ENCODE measurements around the gene KIAA1217.
"Not testable (repeated sequence)": the region's sequence is repeated elsewhere in the genome, so short reads cannot be mapped to it uniquely, and the experiment has no call there.

The KIAA1217 gene

DNA sequence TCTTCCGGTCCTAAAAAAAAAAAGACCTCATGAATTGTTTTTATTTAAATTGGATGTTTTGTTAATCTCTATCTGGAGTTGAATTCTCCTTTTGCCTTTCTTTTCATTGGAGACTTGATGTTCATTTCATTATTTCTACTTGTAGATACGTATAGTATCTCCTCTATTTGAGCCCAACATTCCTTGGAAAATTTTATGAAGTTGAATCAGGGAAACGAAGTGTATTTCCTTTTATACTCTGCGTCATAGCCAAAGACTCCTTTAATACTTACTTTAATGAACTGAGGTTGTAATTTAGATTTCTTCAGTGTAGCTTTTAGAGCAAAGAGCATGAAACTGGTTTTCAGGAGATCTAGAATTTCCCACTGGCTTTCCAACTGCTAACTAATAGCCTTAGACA is 132.4 kb downstream of the KIAA1217 start:
- DNase-seq, result no peak

DNA sequence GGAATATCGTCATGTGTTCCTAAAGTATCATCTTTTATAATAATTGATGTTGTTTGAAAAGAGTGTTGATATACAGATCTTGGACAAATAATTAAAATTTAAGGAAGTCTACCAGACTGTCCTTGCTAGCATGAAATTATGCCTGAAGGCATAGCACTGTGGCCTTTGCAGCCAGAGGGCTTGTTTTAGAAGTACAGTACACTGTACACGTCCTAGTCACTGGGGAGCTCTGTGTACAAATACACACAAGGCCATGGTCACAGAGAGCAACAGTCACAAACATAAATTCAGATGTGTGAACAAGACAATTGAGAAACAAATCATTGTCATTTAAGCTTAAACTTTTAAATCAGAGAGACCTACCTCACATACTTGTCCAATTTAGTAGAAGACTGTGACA is 133.0 kb downstream of the KIAA1217 start:
- no peak for DNase-seq

DNA sequence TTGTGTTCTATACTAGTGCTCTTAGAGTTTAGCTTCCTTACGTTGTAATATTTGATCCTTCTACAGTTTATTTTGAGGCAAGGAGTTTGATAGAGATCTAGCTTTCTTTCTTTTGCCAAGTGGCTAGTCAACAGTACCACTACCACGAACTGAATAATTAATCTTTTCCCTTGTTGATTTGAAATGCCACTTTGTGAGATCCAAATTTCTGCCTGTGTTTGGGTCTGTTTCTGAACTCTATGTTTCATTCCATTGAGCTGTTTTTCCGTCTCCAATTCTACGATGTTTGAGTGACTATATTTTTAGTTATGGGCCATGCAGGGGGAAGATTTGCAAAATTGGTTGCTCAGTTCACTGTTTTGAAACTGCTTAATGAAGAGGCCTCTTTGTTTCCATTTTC is 134.7 kb downstream of the KIAA1217 start:
- DNase-seq, result no peak

DNA sequence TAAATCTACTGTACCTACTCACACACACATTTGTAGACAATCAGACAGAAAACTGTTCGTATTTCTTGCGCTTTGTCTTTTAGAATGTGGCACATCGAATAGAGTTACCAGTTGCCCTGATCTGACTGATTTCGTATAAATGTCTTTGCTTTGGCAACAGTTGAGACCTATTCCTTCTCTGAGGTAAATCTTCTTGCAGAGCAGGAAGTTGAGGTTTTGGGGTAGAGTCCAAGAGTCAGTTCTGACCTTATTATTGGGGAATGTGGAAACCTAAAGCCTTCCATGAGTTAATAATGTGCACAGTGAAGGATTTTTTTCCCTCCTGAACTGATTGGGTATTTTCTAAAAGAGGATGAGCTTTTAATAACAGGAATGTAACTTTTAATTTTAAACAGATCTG is 135.3 kb downstream of the KIAA1217 start:
- no peak for DNase-seq

DNA sequence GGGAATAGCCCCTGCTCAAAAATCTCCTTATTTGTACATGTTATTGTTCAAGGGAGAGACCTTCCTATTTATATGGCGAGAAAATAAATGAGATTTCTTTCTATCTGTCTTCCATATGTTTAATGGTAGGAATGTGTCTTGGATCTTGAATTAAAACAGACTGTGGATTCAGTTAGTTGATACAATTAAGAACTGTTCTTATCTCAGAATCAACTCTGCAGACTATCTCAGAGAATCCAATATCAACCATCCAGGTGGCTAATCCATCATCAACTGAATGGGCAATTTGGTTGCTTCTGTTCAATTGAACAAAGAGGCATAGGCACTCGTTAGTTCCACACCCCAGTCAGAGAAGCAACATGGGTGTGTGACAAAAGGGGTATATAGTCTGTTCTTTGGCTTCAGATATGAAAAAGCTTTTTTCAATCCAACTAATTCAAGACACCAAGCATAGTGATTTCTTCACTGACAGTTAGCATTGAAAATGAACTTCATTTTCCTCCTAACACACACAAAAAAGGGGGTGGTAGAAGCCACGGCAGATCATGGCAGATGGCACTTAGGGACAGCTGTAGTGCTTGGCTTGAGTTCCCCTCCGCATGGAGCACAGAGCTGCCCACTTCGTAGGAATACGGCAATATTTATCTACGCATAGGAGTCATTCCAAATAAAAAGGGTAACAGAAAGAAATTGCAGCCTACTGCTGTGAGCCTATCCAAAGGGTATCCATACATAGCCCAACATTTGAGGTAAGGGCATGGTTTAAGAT is 135.9 kb downstream of the KIAA1217 start:
- DNase-seq, result no peak

DNA sequence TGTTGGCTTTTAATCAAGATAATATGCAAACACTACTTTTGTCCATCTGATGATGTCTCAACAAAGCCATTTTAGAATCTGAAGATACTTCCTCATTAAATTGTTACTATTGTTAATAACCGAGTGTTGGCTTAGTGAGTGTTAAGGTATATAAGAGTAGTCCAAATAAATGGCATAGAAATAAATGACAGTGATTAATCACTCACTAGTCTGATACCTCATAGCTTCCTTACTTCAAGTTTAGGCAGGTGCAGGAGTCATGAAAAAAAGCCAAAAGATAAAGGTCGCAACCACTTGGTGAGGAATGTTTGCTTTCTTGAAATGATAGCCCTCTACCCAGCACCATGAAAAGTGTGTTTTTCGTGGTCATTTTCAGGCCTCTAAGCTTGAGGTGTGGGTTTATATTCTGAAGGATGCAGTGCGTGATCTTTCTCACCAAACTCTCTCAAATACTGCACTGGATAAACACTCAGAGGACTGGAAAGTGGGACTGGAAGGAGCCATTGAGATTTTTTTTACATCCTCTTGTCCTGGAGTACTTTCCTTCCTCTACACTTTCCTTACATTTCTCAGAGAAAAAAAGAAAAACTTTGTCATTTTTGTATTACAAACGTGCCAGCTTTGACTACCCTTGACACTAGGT is 138.1 kb downstream of the KIAA1217 start:
- no peak for DNase-seq

DNA sequence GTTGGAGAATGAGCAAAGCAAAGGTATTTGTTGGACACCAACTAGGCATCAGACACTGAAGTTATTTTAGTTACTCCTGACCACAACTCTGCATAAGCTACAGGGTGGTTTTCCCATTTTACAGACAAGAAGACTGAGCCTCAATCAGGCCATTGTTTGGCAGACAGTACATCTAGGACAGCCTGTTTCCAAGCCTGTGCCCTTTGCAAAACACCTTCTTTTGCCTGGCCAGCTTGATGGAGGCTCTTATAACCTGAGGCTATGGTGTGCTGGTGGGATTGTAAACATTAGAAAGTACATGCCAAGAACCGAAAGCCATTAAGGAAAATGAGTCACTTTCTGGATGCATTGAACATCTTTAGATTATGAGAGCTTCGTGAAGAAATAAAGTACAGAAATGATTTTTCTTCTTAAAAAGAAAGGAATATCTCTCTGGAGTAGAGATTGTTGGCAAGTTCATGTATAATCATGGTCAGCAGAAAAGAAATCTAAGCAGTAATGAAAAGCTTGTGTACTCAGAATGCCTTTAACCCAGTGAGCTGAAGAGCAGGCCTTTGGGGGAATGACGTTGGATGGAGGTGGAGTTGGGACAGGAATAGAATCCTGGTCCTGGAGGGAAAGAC is 140.6 kb downstream of the KIAA1217 start:
- DNase-seq, result no peak

DNA sequence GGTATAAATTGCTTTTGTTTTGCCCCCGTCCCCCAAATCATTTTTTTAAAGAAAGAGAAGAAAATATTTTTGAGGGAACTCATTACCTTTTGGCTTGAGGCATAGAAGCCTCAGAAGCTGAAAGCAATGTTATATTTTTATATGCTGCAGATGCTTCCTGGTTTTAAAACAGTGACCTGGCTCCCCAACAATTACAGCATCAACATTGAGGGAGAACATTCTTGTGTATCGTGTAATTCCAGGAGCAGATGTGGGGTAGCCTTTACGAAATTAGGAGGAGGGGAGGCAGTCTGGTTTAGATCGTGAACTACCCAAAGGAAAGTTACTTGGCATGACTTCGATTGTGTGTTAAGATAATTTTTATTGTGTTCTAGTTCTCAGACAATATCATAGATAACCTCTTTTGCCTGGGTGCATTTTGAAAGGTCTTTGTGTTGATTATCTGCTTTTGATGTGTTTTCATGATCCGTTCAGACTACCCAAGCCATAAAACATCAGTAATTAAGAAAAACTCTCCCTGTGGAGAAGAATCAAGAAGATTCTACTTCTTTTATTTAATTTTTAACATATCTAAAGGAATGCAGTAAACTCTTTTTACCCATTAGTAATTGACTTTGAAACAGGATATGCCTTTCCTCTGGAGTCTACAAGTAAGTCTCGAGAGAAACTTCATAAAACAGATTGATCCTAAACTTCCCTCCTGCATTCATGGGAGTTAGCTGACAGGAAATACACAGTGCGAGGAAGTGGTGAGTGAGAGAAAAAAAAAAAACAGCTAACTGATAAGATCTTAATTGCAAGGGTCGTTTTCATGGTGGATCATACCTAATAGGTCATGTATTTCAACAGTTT is 141.4 kb downstream of the KIAA1217 start:
- no peak for DNase-seq

DNA sequence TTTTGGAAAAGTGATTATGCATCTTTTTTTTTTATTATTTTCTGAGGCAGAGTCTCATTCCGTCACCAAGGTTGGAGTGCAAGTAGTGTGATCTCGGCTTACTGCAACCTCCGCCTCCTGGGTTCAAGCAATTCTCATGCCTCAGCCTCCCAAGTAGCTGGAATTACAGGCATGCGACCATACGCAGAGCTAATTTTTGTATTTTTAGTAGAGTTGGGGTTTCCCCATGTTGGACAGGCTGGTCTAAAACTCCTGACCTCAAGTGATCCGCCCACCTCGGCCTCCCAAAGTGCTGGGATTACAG is 141.9 kb downstream of the KIAA1217 start:
- DNase-seq, result not testable (repeated sequence)

DNA sequence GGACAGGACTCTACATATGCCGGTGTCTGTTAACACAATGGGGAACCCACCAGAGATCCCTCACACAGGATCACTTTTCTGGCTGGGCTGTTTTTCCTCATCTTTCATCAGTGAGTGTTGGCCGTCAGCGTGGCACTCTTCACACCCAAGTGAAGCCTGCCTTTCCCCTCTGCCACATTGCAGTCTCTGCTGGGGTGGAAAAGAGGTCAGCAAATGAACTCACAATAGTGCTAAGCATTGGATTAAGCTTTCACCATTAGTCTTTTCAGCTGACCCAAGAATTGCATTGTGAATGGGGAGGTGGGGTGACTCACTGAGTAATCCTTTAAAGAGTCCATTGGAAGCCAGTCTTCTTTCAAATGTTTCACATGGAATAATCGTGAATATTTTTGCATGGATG is 143.0 kb downstream of the KIAA1217 start:
- no peak for DNase-seq

DNA sequence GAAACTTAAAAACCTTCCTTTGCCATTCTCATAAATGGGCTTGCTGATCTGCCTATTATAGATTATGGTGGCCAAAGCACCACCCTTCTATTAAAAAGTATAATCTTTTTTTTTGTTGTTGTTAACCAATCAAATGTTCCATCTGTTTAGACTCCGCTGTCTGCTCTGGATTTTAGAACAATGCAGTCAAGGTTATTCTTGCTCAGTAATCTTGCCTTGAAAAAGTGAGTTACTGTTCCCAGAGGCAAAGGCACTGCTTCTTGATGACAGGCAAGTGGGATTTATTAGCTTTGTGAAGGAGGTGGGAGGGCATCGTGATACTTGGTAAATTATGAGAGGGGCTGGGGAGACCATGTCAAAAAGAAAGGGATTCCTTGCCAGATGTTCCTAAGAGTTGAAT is 143.5 kb downstream of the KIAA1217 start:
- DNase-seq, result no peak

DNA sequence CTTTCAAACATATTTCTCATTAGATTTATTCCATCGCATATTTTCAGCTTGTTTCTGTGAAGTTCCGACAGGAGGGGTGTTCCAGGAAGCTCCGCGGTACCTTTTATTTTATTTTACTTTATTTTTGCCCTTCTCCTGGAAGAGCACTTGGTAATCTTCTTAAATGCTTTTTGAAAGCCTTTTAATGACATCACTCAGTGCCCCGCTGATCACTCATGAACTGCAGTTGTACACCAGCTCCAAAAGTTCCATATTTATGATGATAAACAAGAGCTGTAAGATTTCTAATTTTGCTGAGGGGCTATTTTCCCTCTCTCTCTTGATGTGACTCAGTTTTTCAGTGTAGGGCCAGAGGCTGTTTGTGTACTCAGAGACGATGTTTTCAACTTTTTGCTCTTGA is 144.4 kb downstream of the KIAA1217 start:
- DNase-seq, result no peak

DNA sequence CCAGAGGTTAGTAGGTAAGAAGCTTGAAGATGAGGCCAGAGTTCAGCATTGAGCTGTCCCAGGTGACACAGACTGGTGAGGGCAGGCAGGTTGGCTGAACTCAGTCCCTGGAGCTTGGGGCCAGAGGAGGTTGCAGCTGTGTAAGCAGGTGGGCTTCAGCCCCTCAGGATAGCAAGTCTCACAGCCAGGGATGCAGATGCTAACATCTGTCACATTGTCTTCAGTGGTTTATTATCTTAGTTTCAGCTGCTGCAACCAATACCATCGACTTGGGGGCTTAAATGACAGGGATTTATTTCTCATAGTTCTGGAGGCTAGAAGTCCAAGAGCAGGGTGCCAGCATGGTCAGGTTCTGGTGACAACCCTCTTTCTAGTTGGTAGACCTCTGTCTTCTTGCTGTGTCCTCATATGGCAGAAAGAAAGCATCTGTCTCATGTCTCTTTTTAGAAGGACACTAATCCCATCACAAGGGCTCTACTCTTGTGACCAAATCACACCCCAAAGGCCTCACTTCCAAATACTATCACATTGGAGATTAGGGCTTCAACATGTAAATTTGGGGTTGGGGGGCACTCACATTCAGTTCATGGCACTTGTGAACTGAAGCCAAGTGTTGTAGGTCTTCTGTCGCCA is 146.2 kb downstream of the KIAA1217 start:
- DNase-seq, result no peak

DNA sequence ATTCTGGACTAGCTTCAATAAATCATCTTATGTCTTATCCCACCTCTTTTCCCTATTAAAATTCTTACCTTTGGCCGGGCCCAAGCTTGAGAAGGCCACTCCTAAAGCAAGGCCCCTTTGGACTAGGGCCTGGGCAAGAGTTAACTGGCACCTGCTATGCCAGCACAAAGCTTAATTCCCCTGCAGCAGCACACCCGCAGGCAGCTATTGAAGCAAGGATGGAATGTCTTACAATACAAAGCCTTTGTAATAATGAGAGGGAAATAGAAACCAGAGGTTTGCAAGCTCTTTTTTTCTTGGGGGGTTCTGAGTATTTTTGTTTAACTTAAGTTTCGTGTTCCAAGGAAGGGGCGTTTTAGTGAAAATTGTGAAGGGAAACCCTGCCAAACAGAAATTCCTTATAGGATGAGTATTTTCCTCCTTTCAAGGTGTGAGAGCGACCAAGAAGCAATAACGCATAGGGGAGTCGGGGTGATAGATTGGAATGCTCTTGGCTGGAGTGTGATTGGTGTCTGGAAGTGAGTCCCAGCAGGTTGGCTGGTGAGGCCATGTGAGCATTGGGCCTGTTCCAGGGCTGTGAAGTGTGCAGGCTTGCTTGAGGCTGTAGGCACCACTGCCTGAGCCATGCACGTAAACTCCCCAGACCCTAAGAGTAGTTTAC is 148.5 kb downstream of the KIAA1217 start:
- DNase-seq, result no peak

DNA sequence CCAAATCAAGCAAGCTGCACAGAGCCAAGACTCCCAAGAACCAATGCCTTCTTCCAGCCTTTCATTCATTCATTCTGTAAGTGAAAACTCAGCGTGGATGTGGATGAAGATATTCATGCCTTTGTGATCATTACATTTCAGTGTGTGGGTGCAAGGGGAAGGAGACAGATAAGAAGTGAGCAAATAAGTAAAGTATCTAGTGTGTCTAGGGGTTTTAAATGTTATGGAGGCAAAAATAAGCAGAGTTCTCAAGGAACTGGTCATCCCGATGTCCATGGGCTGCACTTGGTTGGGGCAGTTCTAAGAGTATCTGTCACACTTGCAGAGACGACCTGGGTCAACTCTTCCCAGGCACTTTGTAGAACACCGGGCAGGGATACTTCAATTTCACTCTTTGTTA is 149.1 kb downstream of the KIAA1217 start:
- DNase-seq, result no peak

DNA sequence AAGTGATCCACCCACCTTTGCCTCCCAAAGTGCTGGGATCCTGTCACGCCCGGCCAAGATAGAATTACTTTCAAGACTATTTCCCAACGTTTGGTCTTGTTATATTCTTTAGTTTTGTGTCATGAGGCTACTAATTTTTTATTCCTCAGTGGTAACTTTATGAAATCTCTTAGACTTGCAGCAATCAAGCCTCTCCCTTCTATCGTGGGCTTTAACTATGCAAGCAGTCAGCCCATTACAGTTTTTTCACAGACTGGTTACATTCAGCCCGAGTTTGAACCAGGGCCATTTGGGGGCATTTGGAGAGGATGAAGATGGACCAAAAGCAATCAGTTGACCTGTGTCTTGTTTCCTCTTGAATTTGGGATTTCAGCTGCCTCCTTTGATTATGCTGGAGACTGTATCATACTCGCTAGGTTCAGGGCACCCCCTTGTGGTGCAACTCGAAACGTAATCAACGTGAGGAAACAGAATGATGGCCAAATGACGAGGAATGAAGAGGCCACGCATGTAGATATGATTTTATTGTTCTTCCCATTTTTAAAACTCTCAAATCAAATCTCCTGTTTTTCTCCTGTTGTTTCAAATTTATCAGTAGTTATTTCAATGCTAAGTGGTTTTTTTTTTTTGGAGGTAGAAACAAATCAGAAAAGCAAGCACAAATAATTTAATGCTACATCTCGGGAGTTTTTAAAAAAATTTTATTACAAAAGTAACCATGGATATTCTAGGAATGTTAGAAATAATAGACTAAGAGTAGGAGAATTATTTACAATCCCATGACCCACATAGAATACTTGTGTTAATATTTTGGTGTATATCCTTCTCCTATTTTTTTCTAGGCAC is 151.6 kb downstream of the KIAA1217 start:
- peak; percentile 15 for DNase-seq

DNA sequence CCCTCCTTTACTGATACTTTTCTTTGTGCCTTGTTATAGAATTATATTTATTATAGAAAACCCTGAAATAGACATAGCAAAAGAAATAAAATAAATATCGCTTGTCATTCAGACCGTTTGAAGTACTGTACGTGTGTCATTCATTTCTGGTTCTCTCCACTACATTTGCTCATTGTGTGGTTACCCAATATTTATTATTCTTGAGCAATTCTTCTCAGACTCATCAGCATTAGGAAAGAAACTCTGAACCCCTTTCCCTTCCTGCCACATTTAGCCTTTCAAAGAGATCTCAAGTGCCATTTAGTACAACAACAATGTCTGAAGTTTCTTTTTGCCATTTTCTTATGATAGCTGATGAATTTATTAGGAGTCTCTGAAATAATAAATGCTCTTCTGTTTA is 154.1 kb downstream of the KIAA1217 start:
- no peak for DNase-seq

DNA sequence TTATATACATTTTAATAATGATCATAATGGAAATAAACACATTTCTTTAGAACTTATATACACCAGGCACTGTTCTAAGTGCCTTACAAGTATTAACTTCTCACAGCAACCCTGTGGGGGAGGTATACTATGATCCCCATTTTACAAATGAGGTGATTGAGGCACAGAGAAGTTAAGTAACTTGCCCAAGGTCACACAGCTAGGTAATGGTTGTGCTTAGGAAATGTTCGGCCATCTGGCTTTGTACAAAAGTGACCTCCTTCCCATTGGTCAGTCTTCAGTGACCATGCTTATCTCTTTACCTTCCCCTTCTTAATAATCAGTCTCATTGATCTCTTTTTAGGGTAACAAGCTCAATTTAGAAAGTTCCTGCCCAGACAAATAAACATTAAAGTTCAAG is 158.8 kb downstream of the KIAA1217 start:
- no peak for DNase-seq

DNA sequence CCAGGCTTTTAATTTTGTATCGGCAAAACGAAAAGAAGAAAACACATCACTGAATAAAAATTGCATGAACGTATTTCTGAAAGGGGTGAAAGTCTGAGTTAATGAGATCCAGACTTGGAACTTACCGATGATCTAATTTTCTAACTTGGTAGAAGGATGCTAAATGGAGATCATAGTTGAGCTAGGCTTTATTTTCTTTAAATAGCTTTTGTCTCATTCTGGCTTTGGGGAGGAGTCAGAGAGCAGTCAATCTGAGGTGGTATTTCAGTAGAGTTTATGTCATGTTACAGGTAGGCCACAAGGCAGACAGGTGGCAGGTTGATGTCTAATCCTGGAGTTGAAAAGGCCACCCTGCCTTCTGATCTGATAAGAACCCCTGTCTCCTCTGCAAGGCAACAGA is 161.9 kb downstream of the KIAA1217 start:
- DNase-seq, result no peak

DNA sequence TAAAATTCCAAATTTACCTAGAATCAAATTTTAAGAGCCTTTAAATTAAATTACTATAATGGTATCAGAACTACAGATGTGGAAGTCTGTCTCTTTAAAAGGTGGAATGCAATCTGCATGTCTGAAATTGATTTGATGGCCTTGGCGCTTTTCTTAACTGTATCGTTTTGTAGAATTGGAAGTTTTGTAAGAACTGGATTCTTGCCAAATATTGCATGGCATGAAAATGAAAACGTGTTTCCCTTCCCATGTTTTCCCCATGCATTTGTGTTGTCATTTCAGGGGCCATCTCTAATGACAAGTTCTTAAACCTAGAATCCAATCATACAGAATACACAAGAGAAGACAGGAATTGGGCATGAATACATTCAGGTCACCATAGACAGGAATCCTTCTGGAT is 162.5 kb downstream of the KIAA1217 start:
- DNase-seq, result no peak

DNA sequence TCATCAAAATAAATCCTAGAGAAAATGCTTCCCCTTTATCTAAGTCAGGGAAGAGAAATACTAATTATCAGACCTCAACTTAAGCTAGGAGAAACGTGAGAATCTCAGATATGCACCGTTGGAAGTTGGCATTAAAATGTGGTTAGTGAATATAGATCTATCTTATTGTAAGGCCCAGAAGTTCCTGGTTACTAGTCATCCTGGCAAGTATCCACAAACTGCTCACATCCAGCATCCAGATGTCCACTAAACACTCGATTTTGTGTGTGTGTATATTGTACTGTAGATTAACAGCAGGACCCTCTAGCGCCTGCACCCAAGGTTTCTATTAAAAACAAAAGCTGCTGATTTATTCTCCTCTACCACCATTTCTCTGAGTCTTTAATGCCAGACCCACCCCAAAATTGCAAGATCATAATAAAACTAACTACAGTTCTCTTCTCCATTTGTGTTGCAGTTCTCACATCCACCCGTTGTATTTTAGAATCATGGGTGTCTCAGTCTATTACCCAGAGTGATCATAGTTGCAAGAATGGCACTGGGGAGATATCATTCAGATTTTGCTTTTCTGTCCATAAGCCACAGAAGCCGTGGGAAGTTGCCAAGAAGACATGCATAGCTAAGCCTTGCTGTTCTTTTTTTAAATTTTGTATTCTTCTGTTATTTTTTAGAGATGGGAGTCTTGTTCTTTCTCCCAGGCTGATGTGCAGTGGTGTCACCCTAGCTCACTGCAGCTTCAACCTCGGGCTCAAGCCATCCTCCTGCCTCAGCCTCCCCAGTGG is 165.4 kb downstream of the KIAA1217 start:
- DNase-seq, result no peak
